Activated CD4-positive, alpha-beta T cell treated with anti-CD3 and anti-CD28 coated beads for 36 hours (primary cell): Measurements from ENCODE around the gene SETD2. TPM values are rescaled to one million over a fixed set of nuclear protein-coding genes. Genes with fewer than 3 reads are reported as not detected.
"Not testable (repeated sequence)": the region's sequence is repeated elsewhere in the genome, so short reads cannot be mapped to it uniquely, and the experiment has no call there.

ENCODE experiments used
- ATAC-seq: fragments of 200-7000 bp; cut with Tn5 transposase; one replicate; pipeline ENCODE4 v1.10.0; 2021; ENCODE audit warnings: mild to moderate bottlenecking, moderate library complexity
- CTCF ChIA-PET: fragments of 350-600 bp; sonication (Branson Sonifier 250); formaldehyde crosslinking; loops from one replicate; lab custom pipeline; 2021; ENCODE audit warnings: antibody characterized with exemption; lab: Charles Lee
- POLR2A ChIA-PET: fragments of 350-600 bp; sonication (Branson Sonifier 250); formaldehyde crosslinking; loops from one replicate; lab custom pipeline; 2021; ENCODE audit warnings: antibody characterized with exemption, inconsistent platforms; lab: Charles Lee
- DNase-seq: peaks from one replicate; pipeline ENCODE4 v3.0.0-alpha.2; 2020
- H3K27ac Mint-ChIP-seq: one replicate; pipeline ENCODE4 v1.8.0; 2021; ENCODE audit warnings: mixed read lengths
- H3K27me3 Mint-ChIP-seq: one replicate; pipeline ENCODE4 v1.8.0; 2021; ENCODE audit warnings: mixed read lengths
- H3K36me3 Mint-ChIP-seq: one replicate; pipeline ENCODE4 v1.8.0; 2021; ENCODE audit warnings: low read depth, mixed read lengths
- H3K4me1 Mint-ChIP-seq: one replicate; pipeline ENCODE4 v1.8.0; 2021; ENCODE audit warnings: mixed read lengths
- H3K4me3 Mint-ChIP-seq: one replicate; pipeline ENCODE4 v1.8.0; 2021; ENCODE audit warnings: mild to moderate bottlenecking, moderate library complexity, mixed read lengths
- H3K9me3 Mint-ChIP-seq: one replicate; pipeline ENCODE4 v1.8.0; 2021; ENCODE audit warnings: low read depth, mixed read lengths
- intact Hi-C, 2 experiments: fragments of 100-400 bp; cut with DNase I in 1 of 2; cut with micrococcal nuclease in 1 of 2; formaldehyde crosslinking; loops; one replicate each; pipeline versions ENCODE4 v1.14.2 to v1.15.1; 2022 to 2024; cut with DNase I, micrococcal nuclease
- total RNA-seq, 2 experiments: library from RNA; stranded (reverse); gene quantifications; one replicate each; pipeline ENCODE4 v1.2.3, GENCODE V29; 2021

The SETD2 gene
- total RNA-seq, 2 experiments from 2014 or later: 31.8 to 35.8 TPM

GRCh38 chr3:47180011-47180410, 16.1 kb upstream of the SETD2 start:
- H3K27me3 Mint-ChIP-seq, H3K9me3 Mint-ChIP-seq, ATAC-seq, H3K4me1 Mint-ChIP-seq, H3K36me3 Mint-ChIP-seq, H3K4me3 Mint-ChIP-seq, DNase-seq, intact Hi-C loops, H3K27ac Mint-ChIP-seq: not testable (repeated sequence)
- ChIA-PET CTCF (interaction anchor here (0.7 kb wide), 1 partner anchor 21 kb away, joined by 4 read pairs; no protein-coding TSS in a partner anchor), POLR2A (interaction anchor here (0.7 kb wide), 1 partner anchor 23 kb away, joined by 3 read pairs; no protein-coding TSS in a partner anchor)

DNA sequence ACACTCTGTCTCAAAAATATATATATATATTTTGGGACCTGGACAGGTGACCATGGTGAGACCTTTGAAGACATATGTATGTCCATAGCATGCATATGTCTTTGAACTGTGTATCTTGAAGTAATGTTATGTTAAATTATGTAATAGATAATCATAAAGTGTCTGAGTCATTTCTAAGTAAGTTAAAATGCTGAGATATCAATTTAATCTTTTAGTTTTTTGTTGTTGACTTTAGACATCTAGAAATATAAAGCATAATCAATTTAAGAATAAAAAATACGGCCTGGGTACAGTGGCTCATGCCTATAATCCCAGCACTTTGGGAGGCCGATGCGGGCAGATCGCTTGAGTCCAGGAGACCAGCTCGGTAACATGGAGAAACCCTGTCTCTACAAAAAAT, 12.7 kb upstream of the SETD2 start:
- no peak overlapping the region for H3K27ac Mint-ChIP-seq
- DNase-seq: no peak
- H3K9me3 Mint-ChIP-seq: no peaks in the 10 kb centered on the region
- ATAC-seq: no peak
- intact Hi-C loops: no loop called here
- no peaks in the 10 kb centered on the region for H3K27me3 Mint-ChIP-seq
- CTCF ChIA-PET: interaction anchor here (1.1 kb wide), 1 partner anchor 79 kb away, joined by 4 read pairs; no protein-coding TSS in a partner anchor
- no peak overlapping the region for H3K4me3 Mint-ChIP-seq
- peaks cover 2% of the 10 kb centered on the region for H3K4me1 Mint-ChIP-seq
- POLR2A ChIA-PET: no interaction called here
- H3K36me3 Mint-ChIP-seq: peaks cover 8% of the 10 kb centered on the region

- peak overlapping the region; percentile 99 for H3K27ac Mint-ChIP-seq
- H3K27me3 Mint-ChIP-seq: no peaks in the 10 kb centered on the region
- DNase-seq: peak; percentile 70
- H3K4me1 Mint-ChIP-seq: peaks cover 45% of the 10 kb centered on the region
- H3K9me3 Mint-ChIP-seq: no peaks in the 10 kb centered on the region
- ChIA-PET POLR2A (interaction anchor here (0.5 to 1.3 kb wide), 6 partner anchors 10 to 1554 kb away, joined by 3 to 5 read pairs (median 4); partner anchors contain the start of genes IP6K2 and PTPN23), CTCF (interaction anchor here (0.6 to 2.8 kb wide), 8 partner anchors 10 to 258 kb away, joined by 3 to 9 read pairs (median 4); partner anchors contain the start of gene PTPN23)
- intact Hi-C loops: loop anchor here (1.0 to 10.0 kb wide), 18 partner anchors 46 to 1929 kb away; partner anchors contain the start of genes KIF9 (in 2 of the 2), KLHL18 (in 2 of the 2), CCDC12 (in 1 of the 2) and DHX30 (in 1 of the 2)
- peak overlapping the region; percentile 97 for H3K4me3 Mint-ChIP-seq
- peak; percentile 22 for ATAC-seq
- peaks cover 17% of the 10 kb centered on the region for H3K36me3 Mint-ChIP-seq
Observed at GRCh38 chr3:47163169-47164006, 525 bp downstream of the SETD2 start.

DNA sequence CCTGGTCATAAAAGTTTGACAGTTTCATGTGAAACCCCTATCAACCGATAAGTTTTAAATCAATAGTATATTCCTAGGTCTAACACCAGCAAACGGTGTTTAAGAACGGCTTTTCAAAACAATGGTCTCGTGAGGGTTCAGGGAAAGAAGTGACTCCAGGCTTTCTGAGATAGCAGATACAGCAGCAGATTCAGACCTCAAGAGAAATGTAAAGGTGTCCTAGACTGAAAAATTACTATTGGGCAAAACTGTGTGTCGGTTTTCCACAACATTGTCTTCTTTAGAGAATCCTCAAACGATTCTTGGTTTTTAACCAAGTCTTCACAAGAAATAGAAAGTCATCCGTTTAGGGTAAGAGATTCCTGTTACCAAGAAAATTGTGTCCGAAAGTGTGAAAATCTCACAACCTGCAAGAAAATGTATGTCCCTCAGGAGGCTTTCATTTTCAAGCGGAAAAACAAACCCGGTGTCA, 1.2 kb downstream of the SETD2 start:
- ATAC-seq (no peak), DNase-seq (no peak)
- Mint-ChIP-seq H3K36me3 (peaks cover 17% of the 10 kb centered on the region), H3K27ac (peak overlapping the region; percentile 99), H3K9me3 (no peaks in the 10 kb centered on the region), H3K4me1 (peaks cover 51% of the 10 kb centered on the region), H3K27me3 (no peaks in the 10 kb centered on the region), H3K4me3 (peak overlapping the region; percentile 97)
- ChIA-PET POLR2A (interaction anchor here (0.5 to 1.3 kb wide), 2 partner anchors 13 to 90 kb away, joined by 3 to 4 read pairs; no protein-coding TSS in a partner anchor), CTCF (interaction anchor here (0.8 to 2.8 kb wide), 3 partner anchors 10 to 23 kb away, joined by 3 to 9 read pairs (median 4); no protein-coding TSS in a partner anchor)
- intact Hi-C loops: loop anchor here (2.0 to 10.0 kb wide), 10 partner anchors 45 to 1930 kb away; partner anchors contain the start of genes ELP6 (in 1 of the 2), IP6K2 (in 1 of the 2), PTPN23 (in 1 of the 2) and QRICH1 (in 1 of the 2)

GRCh38 chr3:47161983-47162696, 1.8 kb downstream of the SETD2 start:
- no peaks in the 10 kb centered on the region for H3K27me3 Mint-ChIP-seq
- no peaks in the 10 kb centered on the region for H3K9me3 Mint-ChIP-seq
- H3K4me1 Mint-ChIP-seq: peaks cover 55% of the 10 kb centered on the region
- H3K36me3 Mint-ChIP-seq: peaks cover 18% of the 10 kb centered on the region
- CTCF ChIA-PET: interaction anchor here (0.6 to 2.8 kb wide), 4 partner anchors 10 to 75 kb away, joined by 3 to 9 read pairs (median 4); no protein-coding TSS in a partner anchor
- POLR2A ChIA-PET: interaction anchor here (1.8 kb wide), 1 partner anchor 13 kb away, joined by 5 read pairs; no protein-coding TSS in a partner anchor
- peak overlapping the region; percentile 99 for H3K27ac Mint-ChIP-seq
- ATAC-seq (no peak), DNase-seq (no peak)
- intact Hi-C loops: loop anchor here (2.0 to 10.0 kb wide), 10 partner anchors 45 to 1930 kb away; partner anchors contain the start of genes ELP6 (in 1 of the 2), IP6K2 (in 1 of the 2), PTPN23 (in 1 of the 2) and QRICH1 (in 1 of the 2)
- H3K4me3 Mint-ChIP-seq: peak overlapping the region; percentile 97

- ChIA-PET CTCF (interaction anchor here (1.1 to 2.0 kb wide), 2 partner anchors 11 to 113 kb away, joined by 4 to 7 read pairs; no protein-coding TSS in a partner anchor), POLR2A (interaction anchor here (0.7 kb wide), 1 partner anchor 18 kb away, joined by 5 read pairs; no protein-coding TSS in a partner anchor)
- no peaks in the 10 kb centered on the region for H3K9me3 Mint-ChIP-seq
- no peak for DNase-seq
- H3K4me3 Mint-ChIP-seq: no peak overlapping the region
- H3K36me3 Mint-ChIP-seq: peaks cover 18% of the 10 kb centered on the region
- H3K27ac Mint-ChIP-seq: no peak overlapping the region
- no peak for ATAC-seq
- peaks cover 59% of the 10 kb centered on the region for H3K4me1 Mint-ChIP-seq
- intact Hi-C loops: loop anchor here (5.0 to 10.0 kb wide), 9 partner anchors 43 to 1932 kb away; partner anchors contain the start of genes IP6K2 (in 1 of the 2), PTPN23 (in 1 of the 2), QRICH1 (in 1 of the 2) and SACM1L (in 1 of the 2)
- H3K27me3 Mint-ChIP-seq: no peaks in the 10 kb centered on the region
Observed at GRCh38 chr3:47159820-47160219, 4.1 kb downstream of the SETD2 start.

GRCh38 chr3:47158208-47158607, 5.7 kb downstream of the SETD2 start:
- Mint-ChIP-seq H3K9me3 (no peaks in the 10 kb centered on the region), H3K36me3 (peaks cover 28% of the 10 kb centered on the region), H3K27me3 (no peaks in the 10 kb centered on the region), H3K4me3 (no peak overlapping the region), H3K27ac (no peak overlapping the region), H3K4me1 (peaks cover 69% of the 10 kb centered on the region)
- ChIA-PET CTCF (interaction anchor here (0.5 to 2.0 kb wide), 2 partner anchors 9 to 199 kb away, joined by 3 to 7 read pairs; no protein-coding TSS in a partner anchor), POLR2A (no interaction called here)
- ATAC-seq: no peak
- intact Hi-C loops: no loop called here
- no peak for DNase-seq

- no peak for ATAC-seq
- ChIA-PET POLR2A (interaction anchor here (0.6 kb wide), 1 partner anchor 23 kb away, joined by 3 read pairs; no protein-coding TSS in a partner anchor), CTCF (interaction anchor here (0.7 kb wide), 1 partner anchor 158 kb away, joined by 3 read pairs; no protein-coding TSS in a partner anchor)
Observed at GRCh38 chr3:47156396-47156795, 7.5 kb downstream of the SETD2 start.

GRCh38 chr3:47152578-47152977, 11.3 kb downstream of the SETD2 start:
- no peak for ATAC-seq
- ChIA-PET POLR2A (interaction anchor here (1.2 kb wide), 1 partner anchor 11 kb away, joined by 4 read pairs; the partner anchor contains the start of gene SETD2), CTCF (interaction anchor here (1.0 to 1.6 kb wide), 5 partner anchors 9 to 22 kb away, joined by 3 to 6 read pairs (median 4); partner anchors contain the start of gene SETD2)
- H3K27ac Mint-ChIP-seq: no peak overlapping the region
- H3K9me3 Mint-ChIP-seq: no peaks in the 10 kb centered on the region
- peaks cover 62% of the 10 kb centered on the region for H3K4me1 Mint-ChIP-seq
- intact Hi-C loops: no loop called here
- H3K27me3 Mint-ChIP-seq: no peaks in the 10 kb centered on the region
- no peak overlapping the region for H3K4me3 Mint-ChIP-seq
- DNase-seq: no peak
- peaks cover 12% of the 10 kb centered on the region for H3K36me3 Mint-ChIP-seq

More at GRCh38 chr3:47156396-47156795, 7.5 kb downstream of the SETD2 start:
- Mint-ChIP-seq H3K27ac (no peak overlapping the region), H3K4me1 (peaks cover 76% of the 10 kb centered on the region), H3K4me3 (no peak overlapping the region), H3K36me3 (peaks cover 21% of the 10 kb centered on the region), H3K9me3 (no peaks in the 10 kb centered on the region), H3K27me3 (no peaks in the 10 kb centered on the region)
- no peak for DNase-seq
- intact Hi-C loops: no loop called here

- Mint-ChIP-seq H3K27me3 (no peaks in the 10 kb centered on the region), H3K36me3 (peaks cover 10% of the 10 kb centered on the region), H3K9me3 (no peaks in the 10 kb centered on the region), H3K4me1 (peaks cover 56% of the 10 kb centered on the region), H3K27ac (no peak overlapping the region), H3K4me3 (no peak overlapping the region)
- intact Hi-C loops: no loop called here
- CTCF ChIA-PET: interaction anchor here (0.7 to 1.6 kb wide), 5 partner anchors 10 to 145 kb away, joined by 3 to 6 read pairs (median 4); no protein-coding TSS in a partner anchor
- DNase-seq (no peak), ATAC-seq (no peak)
- POLR2A ChIA-PET: no interaction called here
Observed at GRCh38 chr3:47151836-47152235, 12.1 kb downstream of the SETD2 start.
